ENCODE measurements around the gene MYRIP.

GRCh38 chr3:39980058-39980457 lies 170.6 kb downstream of the MYRIP start:
- TF ChIP-seq CTCF (IDR thresholded peaks at IDR 0.05; ENCODE audit: insufficient read depth, low read length, poor library complexity, severe bottlenecking) (no peak), EZH2phosphoT487 (conservative IDR thresholded peaks at IDR 0.05; ENCODE audit: low read length) (no peak)

Measured in SU-DHL-6 (cell line).